IPS-15b (cell line): ENCODE results near the gene CIDEC.
A peak's percentile ranks its signal among the peaks of the same experiment; 100 is the strongest.
"Not testable (repeated sequence)": the region's sequence is repeated elsewhere in the genome, so short reads cannot be mapped to it uniquely, and the experiment has no call there.

Source experiments
- H3K27me3 ChIP-seq: one replicate; pipeline ENCODE4 v1.6.1; 2013; ENCODE audit warnings: low read length; ENCODE audit not compliant: control insufficient read depth, insufficient read depth
- H3K36me3 ChIP-seq: one replicate; pipeline ENCODE4 v1.6.1; 2013; ENCODE audit warnings: low read length; ENCODE audit not compliant: control insufficient read depth, insufficient read depth
- H3K4me1 ChIP-seq: one replicate; pipeline ENCODE4 v1.6.1; 2013; ENCODE audit warnings: mild to moderate bottlenecking, low read length; ENCODE audit not compliant: control insufficient read depth, insufficient read depth
- H3K4me3 ChIP-seq: one replicate; pipeline ENCODE4 v1.5.1; 2013; ENCODE audit warnings: low read depth, low read length
- H3K9ac ChIP-seq: one replicate; pipeline ENCODE4 v1.6.1; 2013; ENCODE audit warnings: low read depth, mild to moderate bottlenecking, low read length
- H3K9me3 ChIP-seq: one replicate; pipeline ENCODE4 v1.6.1; 2013; ENCODE audit warnings: mild to moderate bottlenecking, low read length; ENCODE audit not compliant: control insufficient read depth, insufficient read depth

CIDEC gene

GRCh38 chr3:9912294-9912935, 32.4 kb upstream of the CIDEC start:
- Histone ChIP-seq H3K9ac (no peak overlapping the region), H3K36me3 (no peaks in the 10 kb centered on the region), H3K4me3 (no peak overlapping the region), H3K4me1 (no peaks in the 10 kb centered on the region), H3K9me3 (no peaks in the 10 kb centered on the region), H3K27me3 (peaks cover 4% of the 10 kb centered on the region)

- no peaks in the 10 kb centered on the region for H3K36me3 ChIP-seq
- no peaks in the 10 kb centered on the region for H3K4me1 ChIP-seq
- H3K27me3 ChIP-seq = peaks cover 4% of the 10 kb centered on the region
- no peaks in the 10 kb centered on the region for H3K9me3 ChIP-seq
- no peak overlapping the region for H3K9ac ChIP-seq
- H3K4me3 ChIP-seq = no peak overlapping the region
These were observed 31.8 kb upstream of the CIDEC start for GRCh38 chr3:9911863-9912262.

- Histone ChIP-seq H3K4me3 (no peak overlapping the region), H3K27me3 (no peaks in the 10 kb centered on the region), H3K9me3 (no peaks in the 10 kb centered on the region), H3K36me3 (no peaks in the 10 kb centered on the region), H3K4me1 (no peaks in the 10 kb centered on the region), H3K9ac (no peak overlapping the region)
These were observed 29.4 kb upstream of the CIDEC start for GRCh38 chr3:9909221-9910013.

GRCh38 chr3:9908286-9908685, 28.2 kb upstream of the CIDEC start:
- H3K36me3 ChIP-seq = no peaks in the 10 kb centered on the region
- no peak overlapping the region for H3K9ac ChIP-seq
- H3K4me1 ChIP-seq = no peaks in the 10 kb centered on the region
- no peaks in the 10 kb centered on the region for H3K9me3 ChIP-seq
- H3K4me3 ChIP-seq = no peak overlapping the region
- H3K27me3 ChIP-seq = no peaks in the 10 kb centered on the region

DNA sequence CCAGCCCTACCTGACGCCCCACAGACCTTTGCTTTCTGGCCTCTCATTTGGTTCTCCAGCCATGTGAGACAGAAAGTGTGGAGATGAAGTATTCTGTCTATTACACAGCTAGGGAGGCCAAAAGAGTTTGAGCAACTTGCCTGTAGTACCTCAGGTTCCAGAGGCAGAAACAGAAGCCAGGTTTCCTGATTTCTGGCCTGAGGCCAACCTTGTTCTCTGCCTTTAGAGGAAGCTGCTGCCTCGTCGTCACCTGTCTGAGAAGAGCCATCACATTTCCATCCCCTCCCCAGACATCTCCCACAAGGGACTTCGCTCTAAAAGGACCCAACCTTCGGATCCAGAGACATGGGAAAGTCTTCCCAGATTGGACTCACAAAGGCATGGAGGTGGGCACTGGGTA, 26.4 kb upstream of the CIDEC start:
- Histone ChIP-seq H3K4me1 (peaks cover 9% of the 10 kb centered on the region), H3K27me3 (no peaks in the 10 kb centered on the region), H3K36me3 (no peaks in the 10 kb centered on the region), H3K4me3 (no peak overlapping the region), H3K9me3 (no peaks in the 10 kb centered on the region), H3K9ac (no peak overlapping the region)

DNA sequence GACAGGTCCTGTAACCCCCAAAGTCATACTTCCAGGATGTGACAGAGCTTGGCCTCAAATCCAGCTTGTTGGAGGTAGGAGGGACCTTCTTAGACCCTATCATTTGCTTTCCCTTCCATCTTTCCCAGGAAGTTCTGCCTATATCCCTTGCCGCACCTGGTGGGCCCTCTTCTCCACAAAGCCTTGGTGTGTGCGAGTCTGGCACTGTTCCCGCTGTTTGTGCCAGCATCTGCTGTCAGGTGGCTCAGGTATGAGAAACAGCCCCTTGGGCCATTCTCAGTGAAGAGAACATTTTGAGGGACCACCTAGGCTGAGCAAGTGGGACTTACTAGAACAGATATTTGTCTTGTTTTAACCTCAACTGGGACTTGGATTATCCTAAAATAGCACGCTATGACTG, 23.9 kb upstream of the CIDEC start:
- H3K27me3 ChIP-seq = no peaks in the 10 kb centered on the region
- H3K36me3 ChIP-seq = no peaks in the 10 kb centered on the region
- no peak overlapping the region for H3K4me3 ChIP-seq
- H3K9me3 ChIP-seq = no peaks in the 10 kb centered on the region
- H3K9ac ChIP-seq = no peak overlapping the region
- peaks cover 9% of the 10 kb centered on the region for H3K4me1 ChIP-seq

- H3K4me1 ChIP-seq = peaks cover 9% of the 10 kb centered on the region
- no peaks in the 10 kb centered on the region for H3K36me3 ChIP-seq
- no peaks in the 10 kb centered on the region for H3K9me3 ChIP-seq
- H3K4me3 ChIP-seq = peak overlapping the region; percentile 26
- H3K27me3 ChIP-seq = no peaks in the 10 kb centered on the region
- H3K9ac ChIP-seq = peak overlapping the region; percentile 37
These were observed 23.2 kb upstream of the CIDEC start for GRCh38 chr3:9903238-9903624.

DNA sequence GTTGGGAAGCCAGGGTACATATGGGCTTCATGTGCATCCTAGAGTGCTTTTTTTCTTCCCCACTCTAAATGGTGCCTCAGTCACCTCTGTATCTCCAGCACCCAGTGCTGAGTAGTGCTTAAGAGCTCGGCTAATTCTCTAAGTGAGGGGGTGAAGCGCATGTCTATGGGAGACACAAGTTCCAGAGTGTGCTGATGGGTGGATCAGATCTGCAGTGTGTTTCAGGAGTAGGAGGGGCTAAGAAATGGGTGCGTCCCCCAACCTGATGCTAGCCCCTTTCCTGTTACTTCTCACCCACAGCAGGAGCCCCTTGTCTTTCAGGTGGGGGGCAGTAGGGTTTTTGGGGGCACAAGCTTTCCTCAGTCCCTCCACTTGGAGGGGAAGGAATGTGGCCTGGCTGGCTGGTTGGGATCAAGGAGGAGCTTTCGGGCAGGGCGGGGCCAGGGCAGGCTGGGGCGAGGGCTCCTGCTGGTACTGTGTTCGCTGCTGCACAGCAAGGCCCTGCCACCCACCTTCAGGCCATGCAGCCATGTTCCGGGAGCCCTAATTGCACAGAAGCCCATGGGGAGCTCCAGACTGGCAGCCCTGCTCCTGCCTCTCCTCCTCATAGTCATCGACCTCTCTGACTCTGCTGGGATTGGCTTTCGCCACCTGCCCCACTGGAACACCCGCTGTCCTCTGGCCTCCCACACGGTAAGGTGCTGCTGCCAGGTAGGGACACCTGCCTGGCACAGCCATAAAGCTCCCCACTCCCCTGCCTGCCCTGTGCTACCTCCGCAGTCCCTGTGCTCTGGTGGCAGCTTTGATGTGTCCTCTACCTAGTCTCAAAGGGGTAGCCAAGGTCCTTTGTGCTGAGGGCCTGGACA, 22.6 kb upstream of the CIDEC start, which contains the start of gene IL17RE:
Gene IL17RE, plus strand, starts transcription at position 477 of the 866 bp plus-strand sequence. Its CDS starts 85 bp downstream, at position 562.
- no peaks in the 10 kb centered on the region for H3K9me3 ChIP-seq
- H3K27me3 ChIP-seq = no peaks in the 10 kb centered on the region
- peak within 1 kb of the TSS; percentile 26 for H3K4me3 ChIP-seq
- no peaks in the 10 kb centered on the region for H3K36me3 ChIP-seq
- H3K9ac ChIP-seq = peak within 1 kb of the TSS; percentile 37
- peaks cover 9% of the 10 kb centered on the region for H3K4me1 ChIP-seq

- no peak overlapping the region for H3K9ac ChIP-seq
These were observed 21.9 kb upstream of the CIDEC start for GRCh38 chr3:9901967-9902366.

DNA sequence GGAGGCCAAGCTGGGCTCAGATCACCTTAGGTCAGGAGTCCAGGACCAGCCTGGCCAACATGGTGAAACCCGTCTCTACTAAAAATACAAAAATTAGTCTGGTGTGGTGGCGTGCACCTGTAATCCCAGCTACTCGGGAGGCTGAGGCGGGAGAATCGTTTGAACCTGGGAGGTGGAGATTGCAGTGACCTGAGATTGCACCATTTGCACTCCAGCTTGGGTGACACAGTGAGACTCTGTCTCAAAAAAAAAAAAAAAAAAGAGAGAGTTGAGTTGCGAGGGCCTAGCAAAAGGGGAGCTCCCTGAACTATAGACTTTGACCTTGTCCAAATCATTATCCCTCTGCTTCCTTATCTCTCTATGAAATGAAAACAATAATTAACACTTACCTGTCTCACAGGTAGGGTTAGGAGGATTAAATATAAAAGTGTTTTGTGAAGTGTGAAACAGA, 20.9 kb upstream of the CIDEC start:
- H3K4me1 ChIP-seq, H3K9ac ChIP-seq, H3K4me3 ChIP-seq, H3K36me3 ChIP-seq, H3K27me3 ChIP-seq, H3K9me3 ChIP-seq: not testable (repeated sequence)

More at GRCh38 chr3:9901967-9902366, 21.9 kb upstream of the CIDEC start:
- Histone ChIP-seq H3K4me3 (no peak overlapping the region), H3K27me3 (no peaks in the 10 kb centered on the region), H3K36me3 (no peaks in the 10 kb centered on the region), H3K4me1 (peaks cover 9% of the 10 kb centered on the region), H3K9me3 (no peaks in the 10 kb centered on the region)

DNA sequence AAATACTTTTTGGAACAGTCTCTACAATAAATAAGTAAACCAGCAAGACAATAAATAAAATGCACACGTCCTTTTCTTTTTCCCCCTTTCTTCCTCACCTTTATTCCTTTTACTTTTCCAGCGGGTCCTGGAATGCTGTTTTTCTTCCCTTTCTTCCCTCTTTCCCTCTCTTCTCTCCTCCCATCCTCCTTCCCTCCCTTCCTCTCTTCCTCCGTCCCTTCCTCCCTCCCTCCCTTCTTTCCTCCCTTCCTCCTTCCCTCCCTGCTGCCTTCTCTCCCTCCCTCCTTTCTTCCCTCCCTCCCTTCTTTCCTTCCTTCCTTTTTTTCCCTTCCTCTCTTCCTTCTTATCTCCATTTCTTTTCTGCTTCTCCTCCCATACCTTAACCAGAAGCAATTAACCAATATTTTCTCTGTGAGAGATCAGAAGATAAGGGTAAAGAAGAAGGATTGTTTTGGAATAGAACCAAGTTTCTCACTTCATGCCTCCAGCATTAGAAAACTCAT, 19.3 kb upstream of the CIDEC start:
- Histone ChIP-seq H3K4me3 (no peak overlapping the region), H3K9me3 (no peaks in the 10 kb centered on the region), H3K27me3 (no peaks in the 10 kb centered on the region), H3K9ac (no peak overlapping the region), H3K4me1 (peaks cover 9% of the 10 kb centered on the region), H3K36me3 (no peaks in the 10 kb centered on the region)
